H1 (cell line): ENCODE results near the gene ALG2. TPM values are rescaled to one million over a fixed set of nuclear protein-coding genes. Genes with fewer than 3 reads are reported as not detected.

Experiments used
- ASH2L ChIP-seq: fragments of 200-600, 300-600 bp; sonication (generic); IDR thresholded peaks from one replicate; pipeline ENCODE4 v1.7.1; 2017; ENCODE audit warnings: low read length
- BRCA1 ChIP-seq: IDR thresholded peaks from 2 replicates; pipeline ENCODE4 v1.6.1; 2012; ENCODE audit warnings: low read depth, low read length, improper control_type of control experiment
- CBX8 ChIP-seq: fragments of 300-800, 300-1000 bp; sonication (generic); IDR thresholded peaks from 2 replicates; pipeline ENCODE4 v1.7.1; 2016; ENCODE audit warnings: low read depth, low read length, borderline replicate concordance
- CEBPB ChIP-seq: IDR thresholded peaks from 2 replicates; pipeline ENCODE4 v1.6.1; 2012; ENCODE audit warnings: low read depth, low read length
- CHD2 ChIP-seq: IDR thresholded peaks from 2 replicates; pipeline ENCODE4 v1.6.1; 2012; ENCODE audit warnings: low read length, improper control_type of control experiment
- EP300 ChIP-seq, 2 experiments: IDR thresholded peaks; 1 replicate in 1 of 2; 2 replicates in 1 of 2; pipeline ENCODE4 v1.6.1; 2011 to 2012; ENCODE audit warnings: low read depth in 2 of 2, low read length in 2 of 2, mild to moderate bottlenecking in 2 of 2, borderline replicate concordance in 1 of 2, inconsistent platforms in 1 of 2, moderate library complexity in 1 of 2
- FOSL1 ChIP-seq: IDR thresholded peaks from 2 replicates; pipeline ENCODE4 v1.6.1; 2011; ENCODE audit warnings: mild to moderate bottlenecking, low read depth, low read length, moderate library complexity; ENCODE audit not compliant: insufficient read depth
- HDAC2 ChIP-seq, 2 experiments: fragments of 300-600 bp in 1 of 2; sonication (generic) in 1 of 2; IDR thresholded peaks; 2 replicates each; pipeline ENCODE4 v1.6.1; 2011 to 2012; ENCODE audit warnings: low read depth in 2 of 2, low read length in 2 of 2, mild to moderate bottlenecking in 2 of 2, moderate library complexity in 2 of 2, borderline replicate concordance in 1 of 2, inconsistent platforms in 1 of 2
- MAFK ChIP-seq: IDR thresholded peaks from 2 replicates; pipeline ENCODE4 v1.6.1; 2012; ENCODE audit warnings: low read depth, mild to moderate bottlenecking, improper control_type of control experiment, low read length
- PHF8 ChIP-seq: fragments of 200-600 bp; sonication (generic); conservative IDR thresholded peaks from 2 replicates; pipeline ENCODE4 v1.7.1; 2012; ENCODE audit warnings: low read depth, mild to moderate bottlenecking, inconsistent platforms, low read length, moderate library complexity
- RBBP5 ChIP-seq: IDR thresholded peaks from 2 replicates; pipeline ENCODE4 v1.7.1; 2012; ENCODE audit warnings: low read depth, mild to moderate bottlenecking, inconsistent platforms, low read length, moderate library complexity, borderline replicate concordance
- SIN3A ChIP-seq, 2 experiments: IDR thresholded peaks in 1 of 2; conservative IDR thresholded peaks in 1 of 2; 2 replicates each; pipeline ENCODE4 v1.6.1; 2011 to 2012; ENCODE audit warnings: low read length in 2 of 2, improper control_type of control experiment in 1 of 2, low read depth in 1 of 2, mild to moderate bottlenecking in 1 of 2
- SRF ChIP-seq: IDR thresholded peaks from 2 replicates; pipeline ENCODE4 v1.6.1; 2011; ENCODE audit warnings: mild to moderate bottlenecking, low read depth, low read length, moderate library complexity
- TBP ChIP-seq: IDR thresholded peaks from 2 replicates; pipeline ENCODE4 v1.6.1; 2011; ENCODE audit warnings: low read depth, low read length, improper control_type of control experiment
- YY1 ChIP-seq: IDR thresholded peaks from 2 replicates; pipeline ENCODE4 v1.6.1; 2011; ENCODE audit warnings: low read depth, mild to moderate bottlenecking, low read length
- polyA plus RNA-seq, 7 experiments: library from polyadenylated mRNA; depleted of rRNA in 3 of 7; stranded (reverse) in 5 of 7; unstranded in 2 of 7; fragments of >200 nt in 5 of 7; fragments of 200-250 nt in 2 of 7; gene quantifications; 1 replicate in 5 of 7; 2 replicates in 1 of 7; 4 replicates in 1 of 7; pipeline versions ENCODE4 v1.2.1 to v1.2.3, GENCODE V29; 2011 to 2013; ENCODE audit warnings: missing spikeins in 2 of 7, mixed read lengths in 2 of 7
- total RNA-seq: library from RNA; stranded (reverse); fragmentation: NEBNext Ultra II Directional; extraction: Animal tissue kit (Norgen Biotek cat#: 25700); gene quantifications from 2 replicates; pipeline ENCODE4 v1.2.1, GENCODE V29; 2021
- TF ChIP-seq, protein P1 (sequence below): IDR thresholded peaks from 2 replicates; pipeline ENCODE4 v1.6.1; 2012; ENCODE audit warnings: low read length, inconsistent platforms
- TF ChIP-seq, protein P2 (sequence below), 3 experiments: IDR thresholded peaks; 1 replicate in 2 of 3; 2 replicates in 1 of 3; pipeline versions ENCODE4 v1.5.1 to v1.6.1; 2011; ENCODE audit warnings: low read length in 3 of 3, mild to moderate bottlenecking in 3 of 3, inconsistent platforms in 2 of 3, low read depth in 1 of 3, moderate library complexity in 1 of 3; ENCODE audit not compliant: insufficient read depth in 1 of 3; ENCODE audit errors: control extremely low read depth in 1 of 3
- TF ChIP-seq, protein P3 (sequence below): IDR thresholded peaks from 2 replicates; pipeline ENCODE4 v1.6.1; 2012; ENCODE audit warnings: inconsistent platforms

The ALG2 gene
- total and polyA plus RNA-seq, 2 of the 8 experiments (the other 6 are each of a cell fraction or from before 2014, with no cell fraction given): 27.1 to 30.7 TPM

DNA sequence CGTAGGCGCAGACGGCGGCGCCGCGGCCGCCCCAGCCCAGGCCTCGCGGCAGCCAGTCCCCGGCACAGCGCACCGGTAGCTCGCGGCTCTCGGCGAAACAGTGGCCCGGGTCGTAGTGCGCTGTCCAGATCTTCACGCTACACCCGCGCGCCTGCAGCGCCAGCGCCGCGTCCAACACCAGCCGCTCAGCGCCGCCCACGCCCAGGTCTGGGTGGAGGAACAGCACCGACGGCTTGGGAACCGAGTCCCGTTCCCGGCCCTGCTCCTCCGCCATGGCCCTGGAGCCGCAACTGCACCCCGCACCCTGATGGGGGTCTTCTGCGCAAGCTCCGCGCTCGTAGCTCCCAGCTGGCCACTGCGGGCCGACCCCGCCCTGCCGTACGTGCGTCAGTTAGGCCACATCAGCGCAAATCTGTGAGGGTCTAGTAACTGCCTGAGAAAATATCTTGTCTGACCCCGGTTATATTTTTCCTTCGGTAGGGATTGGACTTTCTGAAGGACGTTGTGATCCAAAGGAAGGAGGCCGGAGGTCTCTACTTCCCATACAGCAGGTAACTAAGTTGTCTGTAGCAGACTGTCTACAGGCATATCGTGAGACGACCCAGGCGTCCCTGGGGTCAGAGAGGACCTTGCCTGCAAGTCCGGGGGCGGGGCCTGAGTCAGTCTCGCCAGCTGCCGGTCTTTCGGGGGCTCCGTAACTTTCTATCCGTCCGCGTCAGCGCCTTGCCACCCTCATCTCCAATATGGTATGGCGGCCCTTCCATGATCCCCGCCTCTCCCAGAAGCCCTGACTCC lies at the start of gene ALG2, which contains the start of gene SEC61B (continued):
- TF ChIP-seq ASH2L: peak; percentile 89
- no peak for TF ChIP-seq SRF
- 0 out of 2 replicates have a peak, but pooled peaks have one; percentile 1 for TF ChIP-seq CHD2
- TF ChIP-seq EP300 (IDR thresholded peaks at IDR 0.05; ENCODE audit: borderline replicate concordance in 1 of 2, low read depth in 2 of 2, low read length in 2 of 2): no peak
- TF ChIP-seq, protein P1, sequence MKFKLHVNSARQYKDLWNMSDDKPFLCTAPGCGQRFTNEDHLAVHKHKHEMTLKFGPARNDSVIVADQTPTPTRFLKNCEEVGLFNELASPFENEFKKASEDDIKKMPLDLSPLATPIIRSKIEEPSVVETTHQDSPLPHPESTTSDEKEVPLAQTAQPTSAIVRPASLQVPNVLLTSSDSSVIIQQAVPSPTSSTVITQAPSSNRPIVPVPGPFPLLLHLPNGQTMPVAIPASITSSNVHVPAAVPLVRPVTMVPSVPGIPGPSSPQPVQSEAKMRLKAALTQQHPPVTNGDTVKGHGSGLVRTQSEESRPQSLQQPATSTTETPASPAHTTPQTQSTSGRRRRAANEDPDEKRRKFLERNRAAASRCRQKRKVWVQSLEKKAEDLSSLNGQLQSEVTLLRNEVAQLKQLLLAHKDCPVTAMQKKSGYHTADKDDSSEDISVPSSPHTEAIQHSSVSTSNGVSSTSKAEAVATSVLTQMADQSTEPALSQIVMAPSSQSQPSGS: peak; percentile 73; the same call in 1 of the 2 replicates
- peak; percentile 94 for TF ChIP-seq PHF8
- TF ChIP-seq, protein P2, sequence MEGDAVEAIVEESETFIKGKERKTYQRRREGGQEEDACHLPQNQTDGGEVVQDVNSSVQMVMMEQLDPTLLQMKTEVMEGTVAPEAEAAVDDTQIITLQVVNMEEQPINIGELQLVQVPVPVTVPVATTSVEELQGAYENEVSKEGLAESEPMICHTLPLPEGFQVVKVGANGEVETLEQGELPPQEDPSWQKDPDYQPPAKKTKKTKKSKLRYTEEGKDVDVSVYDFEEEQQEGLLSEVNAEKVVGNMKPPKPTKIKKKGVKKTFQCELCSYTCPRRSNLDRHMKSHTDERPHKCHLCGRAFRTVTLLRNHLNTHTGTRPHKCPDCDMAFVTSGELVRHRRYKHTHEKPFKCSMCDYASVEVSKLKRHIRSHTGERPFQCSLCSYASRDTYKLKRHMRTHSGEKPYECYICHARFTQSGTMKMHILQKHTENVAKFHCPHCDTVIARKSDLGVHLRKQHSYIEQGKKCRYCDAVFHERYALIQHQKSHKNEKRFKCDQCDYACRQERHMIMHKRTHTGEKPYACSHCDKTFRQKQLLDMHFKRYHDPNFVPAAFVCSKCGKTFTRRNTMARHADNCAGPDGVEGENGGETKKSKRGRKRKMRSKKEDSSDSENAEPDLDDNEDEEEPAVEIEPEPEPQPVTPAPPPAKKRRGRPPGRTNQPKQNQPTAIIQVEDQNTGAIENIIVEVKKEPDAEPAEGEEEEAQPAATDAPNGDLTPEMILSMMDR (IDR thresholded peaks at IDR 0.05; ENCODE audit: control extremely low read depth in 1 of 3, insufficient read depth in 1 of 3, low read depth in 1 of 3, low read length in 3 of 3): no peak
- peak; percentile 80 for TF ChIP-seq YY1
- TF ChIP-seq FOSL1: no peak
- no peak for TF ChIP-seq BRCA1
- no peak for TF ChIP-seq CEBPB
- 0 out of 4 replicates have a peak, but pooled peaks of 1 of the 2 experiments have one; percentile 50 for TF ChIP-seq HDAC2 (IDR thresholded peaks at IDR 0.05; ENCODE audit: borderline replicate concordance in 1 of 2, low read depth in 2 of 2, low read length in 2 of 2)
- peak; percentile 56; the same call in 1 of the 2 replicates for TF ChIP-seq MAFK
- peak; percentile 49 to 78; a peak in 3 of 4 replicates for TF ChIP-seq SIN3A (conservative IDR thresholded peaks at IDR 0.05 in 1 of 2, IDR thresholded peaks at IDR 0.05 in 1 of 2; ENCODE audit: low read depth in 1 of 2, low read length in 2 of 2)
- TF ChIP-seq CBX8: no peak
- peak; percentile 92 for TF ChIP-seq TBP
- TF ChIP-seq, protein P3, sequence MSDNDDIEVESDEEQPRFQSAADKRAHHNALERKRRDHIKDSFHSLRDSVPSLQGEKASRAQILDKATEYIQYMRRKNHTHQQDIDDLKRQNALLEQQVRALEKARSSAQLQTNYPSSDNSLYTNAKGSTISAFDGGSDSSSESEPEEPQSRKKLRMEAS: peak; percentile 18; the same call in 1 of the 2 replicates
- peak; percentile 81 for TF ChIP-seq RBBP5
